ENCODE results near the gene CS.

CS gene

DNA sequence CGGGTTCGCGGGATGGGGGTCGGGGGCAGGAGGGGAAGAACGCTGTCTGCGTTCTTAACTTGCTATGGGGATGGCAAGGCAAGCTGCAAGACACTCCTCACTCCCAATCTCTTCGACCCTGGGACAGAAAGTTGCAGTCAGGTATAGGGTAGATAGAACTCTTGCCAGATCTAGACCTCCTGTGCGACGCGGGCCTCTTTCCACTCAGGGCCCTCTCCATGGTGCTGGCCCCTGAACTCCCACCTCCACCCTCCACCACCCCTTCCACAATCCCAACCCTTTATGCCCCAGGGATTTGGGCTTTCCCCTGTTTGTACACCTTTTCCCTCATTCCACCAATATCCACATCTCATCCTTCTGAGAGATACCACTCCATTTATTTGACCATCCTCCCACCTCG lies 75.2 kb downstream of the CS start:
- H3K9me3 ChIP-seq (ENCODE audit: insufficient read depth, low read length), result no peaks in the 10 kb centered on the region
- H2AFZ ChIP-seq (ENCODE audit: low read depth, low read length), result 0 out of 2 replicates have a peak overlapping the region, but pooled peaks have one; percentile 34
- peaks cover 5% of the 10 kb centered on the region; the same call in 1 of the 2 replicates for H4K20me1 ChIP-seq (ENCODE audit: insufficient read depth, low read length)
- H3K9ac ChIP-seq (ENCODE audit: low read length), result peak overlapping the region; percentile 89
- TF ChIP-seq, protein P1, sequence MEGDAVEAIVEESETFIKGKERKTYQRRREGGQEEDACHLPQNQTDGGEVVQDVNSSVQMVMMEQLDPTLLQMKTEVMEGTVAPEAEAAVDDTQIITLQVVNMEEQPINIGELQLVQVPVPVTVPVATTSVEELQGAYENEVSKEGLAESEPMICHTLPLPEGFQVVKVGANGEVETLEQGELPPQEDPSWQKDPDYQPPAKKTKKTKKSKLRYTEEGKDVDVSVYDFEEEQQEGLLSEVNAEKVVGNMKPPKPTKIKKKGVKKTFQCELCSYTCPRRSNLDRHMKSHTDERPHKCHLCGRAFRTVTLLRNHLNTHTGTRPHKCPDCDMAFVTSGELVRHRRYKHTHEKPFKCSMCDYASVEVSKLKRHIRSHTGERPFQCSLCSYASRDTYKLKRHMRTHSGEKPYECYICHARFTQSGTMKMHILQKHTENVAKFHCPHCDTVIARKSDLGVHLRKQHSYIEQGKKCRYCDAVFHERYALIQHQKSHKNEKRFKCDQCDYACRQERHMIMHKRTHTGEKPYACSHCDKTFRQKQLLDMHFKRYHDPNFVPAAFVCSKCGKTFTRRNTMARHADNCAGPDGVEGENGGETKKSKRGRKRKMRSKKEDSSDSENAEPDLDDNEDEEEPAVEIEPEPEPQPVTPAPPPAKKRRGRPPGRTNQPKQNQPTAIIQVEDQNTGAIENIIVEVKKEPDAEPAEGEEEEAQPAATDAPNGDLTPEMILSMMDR (IDR thresholded peaks at IDR 0.05; ENCODE audit: low read depth, low read length), result no peak
- TF ChIP-seq EZH2phosphoT487 (IDR thresholded peaks at IDR 0.05; ENCODE audit: low read depth), result no peak
- no peak overlapping the region for H3K27ac ChIP-seq (ENCODE audit: low read length)
- no peaks in the 10 kb centered on the region for H3K36me3 ChIP-seq (replicated peaks; ENCODE audit: low read depth, low read length)
- H3K27me3 ChIP-seq (ENCODE audit: low read depth, low read length), result no peaks in the 10 kb centered on the region
- H3K4me2 ChIP-seq (ENCODE audit: low read length), result peak overlapping the region; percentile 78
- H3K4me1 ChIP-seq (ENCODE audit: low read length), result peaks cover 26% of the 10 kb centered on the region
- H3K79me2 ChIP-seq (ENCODE audit: low read length), result peaks cover 32% of the 10 kb centered on the region
- H3K4me3 ChIP-seq (ENCODE audit: low read length), result peak overlapping the region; percentile 87

GRCh38 chr12:56224102-56224701 lies 75.9 kb downstream of the CS start, which contains the start of gene NABP2:
NABP2 (plus strand) TSS chr12:56224342; CDS start chr12:56224857, 515 bp downstream.
- Histone ChIP-seq H4K20me1 (ENCODE audit: insufficient read depth, low read length) (peaks cover 5% of the 10 kb centered on the region; the same call in 1 of the 2 replicates), H3K4me3 (ENCODE audit: low read length) (peak within 1 kb of the TSS; percentile 87), H3K27me3 (ENCODE audit: low read depth, low read length) (no peaks in the 10 kb centered on the region), H3K79me2 (ENCODE audit: low read length) (peaks cover 37% of the 10 kb centered on the region), H3K4me1 (ENCODE audit: low read length) (peaks cover 26% of the 10 kb centered on the region), H3K36me3 (replicated peaks; ENCODE audit: low read depth, low read length) (no peaks in the 10 kb centered on the region), H3K9ac (ENCODE audit: low read length) (peak within 1 kb of the TSS; percentile 89), H3K9me3 (ENCODE audit: insufficient read depth, low read length) (no peaks in the 10 kb centered on the region), H3K27ac (ENCODE audit: low read length) (peak within 1 kb of the TSS; percentile 57), H3K4me2 (ENCODE audit: low read length) (peak within 1 kb of the TSS; percentile 94), H2AFZ (ENCODE audit: low read depth, low read length) (peak within 1 kb of the TSS; percentile 73)
- TF ChIP-seq, protein P1 (IDR thresholded peaks at IDR 0.05; ENCODE audit: low read depth, low read length), result peak; percentile 83
- TF ChIP-seq EZH2phosphoT487 (IDR thresholded peaks at IDR 0.05; ENCODE audit: low read depth), result no peak

DNA sequence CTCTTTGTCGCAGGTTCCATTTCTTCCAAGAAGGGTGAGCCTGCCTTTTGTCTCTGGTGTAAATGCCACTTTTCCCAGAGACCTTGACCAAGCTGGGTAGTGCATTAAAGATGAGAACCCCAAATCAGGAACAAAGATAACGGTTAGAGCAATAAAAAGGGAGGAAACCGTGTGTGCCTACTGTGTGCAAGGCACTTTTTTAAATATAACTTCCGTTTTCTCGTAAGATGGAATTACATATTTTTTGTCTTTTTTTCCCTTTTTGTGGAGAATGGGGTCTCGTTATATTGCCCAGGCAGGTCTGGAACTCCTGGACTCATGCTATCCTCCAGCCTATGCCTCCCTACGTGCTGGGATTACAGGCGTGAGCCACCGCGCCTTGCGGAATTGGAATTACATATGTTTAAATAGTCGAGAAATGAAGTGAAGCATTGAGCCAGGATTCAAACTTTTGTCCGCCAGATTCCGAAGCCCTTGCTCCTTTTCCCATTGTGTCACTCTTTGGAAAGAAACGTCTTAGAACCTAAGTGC lies 76.5 kb downstream of the CS start:
- peaks cover 5% of the 10 kb centered on the region; the same call in 1 of the 2 replicates for H4K20me1 ChIP-seq (ENCODE audit: insufficient read depth, low read length)
- TF ChIP-seq, protein P1 (IDR thresholded peaks at IDR 0.05; ENCODE audit: low read depth, low read length), result no peak
- no peak for TF ChIP-seq EZH2phosphoT487 (IDR thresholded peaks at IDR 0.05; ENCODE audit: low read depth)
- peak overlapping the region; percentile 87 for H3K4me3 ChIP-seq (ENCODE audit: low read length)
- H3K4me2 ChIP-seq (ENCODE audit: low read length), result peak overlapping the region; percentile 94
- H3K79me2 ChIP-seq (ENCODE audit: low read length), result peaks cover 37% of the 10 kb centered on the region
- no peaks in the 10 kb centered on the region for H3K27me3 ChIP-seq (ENCODE audit: low read depth, low read length)
- H3K9ac ChIP-seq (ENCODE audit: low read length), result peak overlapping the region; percentile 73
- peak overlapping the region; percentile 57 for H3K27ac ChIP-seq (ENCODE audit: low read length)
- no peaks in the 10 kb centered on the region for H3K36me3 ChIP-seq (replicated peaks; ENCODE audit: low read depth, low read length)
- peaks cover 26% of the 10 kb centered on the region for H3K4me1 ChIP-seq (ENCODE audit: low read length)
- peak overlapping the region; percentile 73 for H2AFZ ChIP-seq (ENCODE audit: low read depth, low read length)
- H3K9me3 ChIP-seq (ENCODE audit: insufficient read depth, low read length), result no peaks in the 10 kb centered on the region

DNA sequence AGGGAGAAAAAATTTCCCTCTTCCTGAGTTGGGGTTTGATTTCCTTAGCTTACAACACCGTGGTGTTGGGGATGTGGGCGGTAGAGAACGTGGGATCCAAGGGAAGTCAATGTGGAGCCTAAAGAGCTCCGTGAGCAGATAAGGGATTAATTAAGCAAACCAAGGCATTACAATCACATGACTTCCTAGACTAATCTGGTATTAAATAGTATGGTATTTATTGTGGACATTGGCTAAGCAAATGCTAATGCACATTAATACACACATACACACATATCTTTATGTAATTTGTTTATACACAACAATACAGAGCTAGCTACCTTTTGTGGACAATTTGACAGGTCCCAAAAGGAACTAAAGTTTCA lies 77.6 kb downstream of the CS start:
- peaks cover 5% of the 10 kb centered on the region; the same call in 1 of the 2 replicates for H4K20me1 ChIP-seq (ENCODE audit: insufficient read depth, low read length)
- H3K9ac ChIP-seq (ENCODE audit: low read length), result peak overlapping the region; percentile 89
- H3K79me2 ChIP-seq (ENCODE audit: low read length), result peaks cover 37% of the 10 kb centered on the region
- H3K36me3 ChIP-seq (replicated peaks; ENCODE audit: low read depth, low read length), result no peaks in the 10 kb centered on the region
- peak overlapping the region; percentile 96 for H3K4me2 ChIP-seq (ENCODE audit: low read length)
- H2AFZ ChIP-seq (ENCODE audit: low read depth, low read length), result peak overlapping the region; percentile 61
- no peaks in the 10 kb centered on the region for H3K27me3 ChIP-seq (ENCODE audit: low read depth, low read length)
- peak overlapping the region; percentile 89 for H3K4me3 ChIP-seq (ENCODE audit: low read length)
- H3K4me1 ChIP-seq (ENCODE audit: low read length), result peaks cover 26% of the 10 kb centered on the region
- H3K27ac ChIP-seq (ENCODE audit: low read length), result peak overlapping the region; percentile 73
- no peak for TF ChIP-seq EZH2phosphoT487 (IDR thresholded peaks at IDR 0.05; ENCODE audit: low read depth)
- TF ChIP-seq, protein P1 (IDR thresholded peaks at IDR 0.05; ENCODE audit: low read depth, low read length), result no peak
- no peaks in the 10 kb centered on the region for H3K9me3 ChIP-seq (ENCODE audit: insufficient read depth, low read length)

Measured in OCI-LY3 (cell line).